Fibroblast of lung (primary cell): ENCODE data around the gene TP53BP1. TPM values are rescaled to one million over a fixed set of nuclear protein-coding genes. Genes with fewer than 3 reads are reported as not detected.

Experiments used
- DNase-seq, 2 donors: peaks; one replicate each; pipeline versions ENCODE4 v3.0.0 to v3.0.0-alpha.2; 2010; ENCODE audit warnings: low read depth in 2 of 2
- H2AFZ ChIP-seq: 2 replicates; pipeline ENCODE4 v1.5.1; 2012; ENCODE audit warnings: low read length, control low read depth, inconsistent platforms
- H3K27ac ChIP-seq: 2 replicates; pipeline ENCODE4 v1.5.1; 2011; ENCODE audit warnings: low read length, control low read depth; ENCODE audit not compliant: insufficient read depth
- H3K27me3 ChIP-seq: 2 replicates; pipeline ENCODE4 v1.5.1; 2011; ENCODE audit warnings: mild to moderate bottlenecking, low read length; ENCODE audit not compliant: control insufficient read depth, insufficient read depth
- H3K36me3 ChIP-seq: 2 replicates; pipeline ENCODE4 v1.5.1; 2011; ENCODE audit warnings: low read length; ENCODE audit not compliant: control insufficient read depth, insufficient read depth
- H3K4me1 ChIP-seq: 2 replicates; pipeline ENCODE4 v1.5.1; 2011; ENCODE audit warnings: low read length; ENCODE audit not compliant: control insufficient read depth, insufficient read depth; ENCODE audit errors: extremely low read depth
- H3K4me2 ChIP-seq: 2 replicates; pipeline ENCODE4 v1.5.1; 2011; ENCODE audit warnings: low read length, control low read depth; ENCODE audit not compliant: insufficient read depth; ENCODE audit errors: extremely low read depth
- H3K4me3 ChIP-seq, 4 experiments: fragments of 200-600 bp in 1 of 4; sonication (generic) in 1 of 4; replicated peaks in 1 of 4; 2 replicates each; pipeline ENCODE4 v1.5.1; 2011 to 2016; ENCODE audit warnings: low read length in 4 of 4, low read depth in 3 of 4, mild to moderate bottlenecking in 3 of 4, control low read depth in 2 of 4, inconsistent platforms in 1 of 4, mixed read lengths in 1 of 4; ENCODE audit not compliant: insufficient read depth in 1 of 4; ENCODE audit errors: control extremely low read depth in 1 of 4
- H3K79me2 ChIP-seq: 2 replicates; pipeline ENCODE4 v1.5.1; 2012; ENCODE audit warnings: mild to moderate bottlenecking, low read length, inconsistent platforms; ENCODE audit not compliant: control insufficient read depth, insufficient read depth
- H3K9ac ChIP-seq: 2 replicates; pipeline ENCODE4 v1.5.1; 2011; ENCODE audit warnings: mild to moderate bottlenecking, low read length, control low read depth; ENCODE audit not compliant: insufficient read depth
- H3K9me3 ChIP-seq: 2 replicates; pipeline ENCODE4 v1.5.1; 2012; ENCODE audit warnings: low read depth, low read length; ENCODE audit not compliant: control insufficient read depth, insufficient read depth
- H4K20me1 ChIP-seq: 2 replicates; pipeline ENCODE4 v1.5.1; 2011; ENCODE audit warnings: low read length; ENCODE audit not compliant: control insufficient read depth, insufficient read depth; ENCODE audit errors: extremely low read depth
- CTCF ChIP-seq, 2 donors: IDR thresholded peaks in 1 of 2; conservative IDR thresholded peaks in 1 of 2; 1 replicate in 1 of 2; 2 replicates in 1 of 2; pipeline ENCODE4 v1.5.1; 2011 to 2012; ENCODE audit warnings: low read length in 2 of 2, control low read depth in 1 of 2, inconsistent platforms in 1 of 2, low read depth in 1 of 2, mild to moderate bottlenecking in 1 of 2
- EZH2 ChIP-seq: IDR thresholded peaks from 2 replicates; pipeline ENCODE4 v1.5.1; 2012; ENCODE audit warnings: low read length, control low read depth, mild to moderate bottlenecking; ENCODE audit errors: missing control alignments
- polyA plus RNA-seq, 2 donors: library from polyadenylated mRNA; depleted of rRNA in 1 of 2; stranded (reverse) in 1 of 2; unstranded in 1 of 2; fragments of >200 nt; gene quantifications; 2 replicates each; pipeline ENCODE4 v1.2.1, GENCODE V29; 2011 to 2012; ENCODE audit warnings: missing spikeins in 1 of 2
- total RNA-seq: library from RNA; depleted of rRNA; stranded (reverse); fragments of >200 nt; gene quantifications from 2 replicates; pipeline ENCODE4 v1.2.1, GENCODE V29; 2014

TP53BP1 gene
- total and polyA plus RNA-seq, 2 donors (not counting 1 experiment from before 2014, with no cell fraction given), result 38.8 to 132 TPM

GRCh38 chr15:43489191-43489590, 3.8 kb downstream of the TP53BP1 start:
- H3K9ac ChIP-seq, result no peak overlapping the region
- H3K4me2 ChIP-seq, result no peak overlapping the region
- no peak for TF ChIP-seq EZH2
- TF ChIP-seq CTCF (conservative IDR thresholded peaks at IDR 0.05 in 1 of 2, IDR thresholded peaks at IDR 0.05 in 1 of 2; ENCODE audit: low read depth in 1 of 2, low read length in 2 of 2), result no peak

GRCh38 chr15:43488790-43489189, 4.2 kb downstream of the TP53BP1 start:
- no peak for TF ChIP-seq CTCF (conservative IDR thresholded peaks at IDR 0.05 in 1 of 2, IDR thresholded peaks at IDR 0.05 in 1 of 2; ENCODE audit: low read depth in 1 of 2, low read length in 2 of 2)
- no peak for TF ChIP-seq EZH2
- H3K27ac ChIP-seq, result no peak overlapping the region
- DNase-seq, result no peak
- no peak overlapping the region for H3K4me3 ChIP-seq
- H4K20me1 ChIP-seq, result no peaks in the 10 kb centered on the region
- no peak overlapping the region for H3K4me2 ChIP-seq
- H2AFZ ChIP-seq, result no peak overlapping the region
- peaks cover 5% of the 10 kb centered on the region for H3K4me1 ChIP-seq
- no peak overlapping the region for H3K9ac ChIP-seq
- peaks cover 4% of the 10 kb centered on the region for H3K36me3 ChIP-seq
- no peaks in the 10 kb centered on the region for H3K9me3 ChIP-seq
- H3K79me2 ChIP-seq, result peaks cover 8% of the 10 kb centered on the region
- no peaks in the 10 kb centered on the region for H3K27me3 ChIP-seq

More at GRCh38 chr15:43489191-43489590, 3.8 kb downstream of the TP53BP1 start:
- Histone ChIP-seq H3K27me3 (no peaks in the 10 kb centered on the region), H3K36me3 (peaks cover 4% of the 10 kb centered on the region), H3K4me1 (peaks cover 5% of the 10 kb centered on the region), H3K27ac (no peak overlapping the region), H3K79me2 (peaks cover 8% of the 10 kb centered on the region), H2AFZ (no peak overlapping the region), H3K4me3 (no peak overlapping the region), H4K20me1 (no peaks in the 10 kb centered on the region), H3K9me3 (no peaks in the 10 kb centered on the region)
- DNase-seq, result no peak

- Histone ChIP-seq H3K36me3 (peaks cover 4% of the 10 kb centered on the region), H3K4me2 (no peak overlapping the region), H3K4me1 (peaks cover 2% of the 10 kb centered on the region), H3K9me3 (no peaks in the 10 kb centered on the region), H2AFZ (no peak overlapping the region), H4K20me1 (no peaks in the 10 kb centered on the region), H3K79me2 (peaks cover 7% of the 10 kb centered on the region), H3K9ac (no peak overlapping the region), H3K27me3 (no peaks in the 10 kb centered on the region), H3K27ac (no peak overlapping the region), H3K4me3 (no peak overlapping the region)
- TF ChIP-seq EZH2, result no peak
- TF ChIP-seq CTCF (conservative IDR thresholded peaks at IDR 0.05 in 1 of 2, IDR thresholded peaks at IDR 0.05 in 1 of 2; ENCODE audit: low read depth in 1 of 2, low read length in 2 of 2), result no peak
- DNase-seq, result peak; percentile 28 to 49
Measured at GRCh38 chr15:43487271-43487895, 5.6 kb downstream of the TP53BP1 start.
